SK-N-MC (cell line): Measurements from ENCODE around the gene IWS1.
A peak's percentile ranks its signal among the peaks of the same experiment; 100 is the strongest.
"Not testable (repeated sequence)": the region's sequence is repeated elsewhere in the genome, so short reads cannot be mapped to it uniquely, and the experiment has no call there.

Experiments
- DNase-seq: peaks from one replicate; pipeline ENCODE4 v3.0.0-alpha.2; 2011; ENCODE audit warnings: low read depth, low spot score
- H3K27ac ChIP-seq: fragments of 200-600 bp; sonication (generic); 2 replicates; pipeline ENCODE4 v1.5.1; 2016; ENCODE audit warnings: mixed run types
- H3K36me3 ChIP-seq: fragments of 200-600 bp; sonication (generic); 2 replicates; pipeline ENCODE4 v1.6.1; 2017; ENCODE audit warnings: antibody characterized with exemption, low read length, mixed read lengths; ENCODE audit not compliant: insufficient read depth
- H3K4me3 ChIP-seq: fragments of 200-600 bp; sonication (generic); 2 replicates; pipeline ENCODE4 v1.5.1; 2016
- H3K9ac ChIP-seq: fragments of 200-600 bp; sonication (generic); 2 replicates; pipeline ENCODE4 v1.8.0; 2017; ENCODE audit warnings: mixed run types, mixed read lengths; ENCODE audit not compliant: insufficient read length
- H3K9me3 ChIP-seq: fragments of 200-600 bp; sonication (generic); 2 replicates; pipeline ENCODE4 v1.6.1; 2017; ENCODE audit warnings: low read depth, mild to moderate bottlenecking, antibody characterized with exemption, low read length, moderate library complexity, mixed read lengths
- EZH2 ChIP-seq: fragments of 200-600 bp; sonication (generic); IDR thresholded peaks from one replicate; pipeline ENCODE4 v1.6.1; 2017; ENCODE audit warnings: antibody characterized with exemption
- FOXP2 ChIP-seq: optimal IDR thresholded peaks from 2 replicates; pipeline ENCODE3; 2011; ENCODE audit warnings: mild to moderate bottlenecking, moderate library complexity; ENCODE audit not compliant: insufficient read depth; ENCODE audit errors: extremely low read length, control extremely low read depth
- POLR2AphosphoS5 ChIP-seq: IDR thresholded peaks from 2 replicates; pipeline ENCODE4 v1.6.1; 2012; ENCODE audit warnings: mild to moderate bottlenecking, low read depth, low read length, borderline replicate concordance

Gene IWS1

GRCh38 chr2:127526132-127527000 is at the start of gene IWS1:
TSS of gene IWS1 (minus strand) at chr2:127526489. CDS start at chr2:127526208, 281 bp downstream.
- TF ChIP-seq EZH2 (no peak), POLR2AphosphoS5 (peak; percentile 86)
- peak within 1 kb of the TSS; percentile 97 for H3K27ac ChIP-seq
- H3K9me3 ChIP-seq: no peaks in the 10 kb centered on the region
- H3K9ac ChIP-seq: peak within 1 kb of the TSS; percentile 99
- peaks cover 28% of the 10 kb centered on the region for H3K36me3 ChIP-seq
- H3K4me3 ChIP-seq: peak within 1 kb of the TSS; percentile 99
- peak; percentile 88 for DNase-seq

DNA sequence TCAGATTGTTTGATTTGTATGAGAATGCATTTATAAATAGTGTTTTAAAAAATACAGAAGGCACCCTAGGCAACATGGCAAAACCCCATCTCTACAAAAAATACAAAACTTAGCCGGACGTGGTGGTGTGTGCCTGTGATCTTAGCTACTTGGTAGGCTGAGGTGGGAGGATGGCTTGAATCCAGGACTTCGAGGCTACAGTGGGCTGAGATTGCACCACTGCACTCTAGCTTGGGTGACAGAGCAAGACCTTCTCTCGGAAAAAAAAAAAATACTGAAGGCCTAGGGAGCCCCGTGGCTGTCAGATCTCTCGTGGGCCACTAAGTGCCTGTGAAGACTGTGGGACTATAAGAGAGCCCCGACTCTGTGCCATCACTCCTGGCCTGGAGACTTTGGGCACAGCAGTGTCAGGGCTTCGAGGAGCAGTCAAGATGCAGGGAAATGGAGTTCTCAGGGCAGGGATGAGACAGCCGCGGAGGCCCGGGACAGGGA is 49.7 kb upstream of the IWS1 start:
- Histone ChIP-seq H3K9me3 (no peaks in the 10 kb centered on the region), H3K36me3 (no peaks in the 10 kb centered on the region), H3K27ac (no peak overlapping the region), H3K4me3 (no peak overlapping the region), H3K9ac (no peak overlapping the region)
- DNase-seq: no peak
- no peak for TF ChIP-seq FOXP2
- no peak for TF ChIP-seq EZH2
- TF ChIP-seq POLR2AphosphoS5: no peak

- H3K36me3 ChIP-seq: no peaks in the 10 kb centered on the region
- no peak overlapping the region for H3K9ac ChIP-seq
- H3K4me3 ChIP-seq: no peak overlapping the region
- no peak overlapping the region for H3K27ac ChIP-seq
- TF ChIP-seq EZH2 (no peak), POLR2AphosphoS5 (no peak), FOXP2 (no peak)
- DNase-seq: no peak
- no peaks in the 10 kb centered on the region for H3K9me3 ChIP-seq
Observed at GRCh38 chr2:127575185-127575765, 49.0 kb upstream of the IWS1 start.

DNA sequence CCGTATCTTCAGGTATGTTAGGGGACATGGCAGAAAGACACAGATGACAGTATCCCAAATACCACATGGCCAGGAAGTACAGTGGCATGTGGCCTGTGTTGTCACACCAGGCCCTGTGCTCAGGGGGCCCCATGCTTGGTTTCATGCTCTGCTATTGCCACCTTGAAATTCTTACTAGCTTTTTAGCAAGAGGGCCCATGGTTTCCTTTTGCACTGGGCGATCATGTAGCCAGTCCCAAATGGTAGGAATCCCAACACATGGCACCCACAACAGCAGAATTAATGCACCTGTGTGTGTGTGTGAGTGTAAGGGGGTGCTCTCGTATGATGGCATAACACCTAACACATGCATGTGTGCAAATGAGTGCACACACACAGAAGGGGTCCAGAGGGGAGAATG is 48.4 kb upstream of the IWS1 start:
- no peak for DNase-seq
- Histone ChIP-seq H3K27ac (no peak overlapping the region), H3K9ac (no peak overlapping the region), H3K36me3 (no peaks in the 10 kb centered on the region), H3K4me3 (no peak overlapping the region), H3K9me3 (no peaks in the 10 kb centered on the region)
- TF ChIP-seq FOXP2 (no peak), EZH2 (no peak), POLR2AphosphoS5 (no peak)

- Histone ChIP-seq H3K36me3 (no peaks in the 10 kb centered on the region), H3K9me3 (no peaks in the 10 kb centered on the region), H3K9ac (no peak overlapping the region), H3K4me3 (no peak overlapping the region), H3K27ac (no peak overlapping the region)
- DNase-seq: no peak
- TF ChIP-seq FOXP2 (no peak), POLR2AphosphoS5 (no peak), EZH2 (no peak)
Observed at GRCh38 chr2:127573771-127574170, 47.5 kb upstream of the IWS1 start.

DNA sequence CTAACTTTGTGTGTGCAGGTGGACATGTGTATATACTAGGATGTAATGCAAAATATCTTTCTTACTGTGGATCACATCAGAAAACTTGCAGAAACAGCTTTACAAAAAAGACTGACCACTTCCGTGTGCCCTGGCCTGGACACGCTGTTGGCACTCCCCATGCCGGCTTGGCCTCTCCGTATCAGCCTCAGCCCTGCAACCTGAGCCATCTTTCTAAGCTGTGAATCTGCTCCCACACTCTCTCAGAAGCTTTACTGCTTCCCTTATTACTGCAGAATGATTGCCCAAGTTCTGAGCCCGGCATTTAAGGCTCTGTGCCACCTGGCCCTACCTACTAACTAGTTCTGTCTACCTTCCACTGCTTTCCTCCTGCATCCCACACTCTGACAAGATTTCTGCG is 47.0 kb upstream of the IWS1 start:
- no peak overlapping the region for H3K9ac ChIP-seq
- H3K36me3 ChIP-seq: no peaks in the 10 kb centered on the region
- no peak overlapping the region for H3K4me3 ChIP-seq
- H3K9me3 ChIP-seq: no peaks in the 10 kb centered on the region
- TF ChIP-seq FOXP2 (no peak), EZH2 (no peak), POLR2AphosphoS5 (no peak)
- DNase-seq: no peak
- H3K27ac ChIP-seq: no peak overlapping the region

GRCh38 chr2:127572841-127573240 is 46.6 kb upstream of the IWS1 start:
- DNase-seq: no peak
- TF ChIP-seq POLR2AphosphoS5: no peak
- TF ChIP-seq FOXP2: no peak
- TF ChIP-seq EZH2: no peak
- Histone ChIP-seq H3K27ac (no peak overlapping the region), H3K9me3 (no peaks in the 10 kb centered on the region), H3K4me3 (no peak overlapping the region), H3K9ac (no peak overlapping the region), H3K36me3 (no peaks in the 10 kb centered on the region)

- H3K36me3 ChIP-seq, H3K27ac ChIP-seq, DNase-seq, H3K9ac ChIP-seq, H3K9me3 ChIP-seq, H3K4me3 ChIP-seq: not testable (repeated sequence)
Observed at GRCh38 chr2:127572352-127572751, 46.1 kb upstream of the IWS1 start.
